T47D (cell line): ENCODE data around the gene SDK1.

Experiments used
- DNase-seq, 2 experiments: peaks; one replicate each; pipeline versions ENCODE4 v3.0.0 to v3.0.0-alpha.2; 2011 to 2012; ENCODE audit warnings: low read depth in 1 of 2, low spot score in 1 of 2
- JUND ChIP-seq: IDR thresholded peaks from 2 replicates; pipeline ENCODE4 v1.6.1; 2012; ENCODE audit warnings: low read depth
- in situ Hi-C: cut with HindIII; loops from 2 replicates; pipeline ENCODE4 v1.10.0; 2016; ENCODE audit warnings: low sequenced_read_pairs, low pct_unique_long_range_greater_than_20kb

The SDK1 gene

GRCh38 chr7:3412871-3413270 lies 111.8 kb downstream of the SDK1 start:
- no peak for DNase-seq
- TF ChIP-seq JUND, result no peak
- in situ Hi-C loops, result no loop called here

GRCh38 chr7:3415861-3416312 lies 114.8 kb downstream of the SDK1 start:
- in situ Hi-C loops, result no loop called here
- no peak for TF ChIP-seq JUND
- DNase-seq, result no peak

GRCh38 chr7:3416453-3416852 lies 115.4 kb downstream of the SDK1 start:
- no peak for DNase-seq
- in situ Hi-C loops, result no loop called here
- no peak for TF ChIP-seq JUND

GRCh38 chr7:3425087-3425486 lies 124.0 kb downstream of the SDK1 start:
- in situ Hi-C loops, result no loop called here
- TF ChIP-seq JUND, result no peak
- no peak for DNase-seq

- DNase-seq, result no peak
- in situ Hi-C loops, result no loop called here
- no peak for TF ChIP-seq JUND
Measured at GRCh38 chr7:3426064-3426463, 125.0 kb downstream of the SDK1 start.

- no peak for TF ChIP-seq JUND
- peak in 1 of 2 experiments; percentile 15 for DNase-seq
- in situ Hi-C loops, result no loop called here
Measured at GRCh38 chr7:3427957-3428356, 126.9 kb downstream of the SDK1 start.

- no peak for TF ChIP-seq JUND
- in situ Hi-C loops, result no loop called here
- no peak for DNase-seq
Measured at GRCh38 chr7:3429981-3430380, 128.9 kb downstream of the SDK1 start.

- no peak for TF ChIP-seq JUND
- no peak for DNase-seq
- in situ Hi-C loops, result no loop called here
Measured at GRCh38 chr7:3430588-3430987, 129.5 kb downstream of the SDK1 start.

GRCh38 chr7:3431306-3431705 lies 130.3 kb downstream of the SDK1 start:
- in situ Hi-C loops, result no loop called here
- TF ChIP-seq JUND, result no peak
- no peak for DNase-seq

- DNase-seq, result no peak
- in situ Hi-C loops, result no loop called here
- TF ChIP-seq JUND, result no peak
Measured at GRCh38 chr7:3432911-3433310, 131.9 kb downstream of the SDK1 start.

GRCh38 chr7:3434611-3435010 lies 133.6 kb downstream of the SDK1 start:
- in situ Hi-C loops, result no loop called here
- TF ChIP-seq JUND, result no peak
- no peak for DNase-seq

- in situ Hi-C loops, result no loop called here
- no peak for TF ChIP-seq JUND
- DNase-seq, result no peak
Measured at GRCh38 chr7:3436112-3436511, 135.1 kb downstream of the SDK1 start.

- no peak for TF ChIP-seq JUND
- DNase-seq, result no peak
- in situ Hi-C loops, result no loop called here
Measured at GRCh38 chr7:3436746-3437145, 135.7 kb downstream of the SDK1 start.

- in situ Hi-C loops, result no loop called here
- DNase-seq, result no peak
- TF ChIP-seq JUND, result no peak
Measured at GRCh38 chr7:3437467-3437866, 136.4 kb downstream of the SDK1 start.
